K562 (cell line): Measurements from ENCODE around the gene MRPL38. TPM values are rescaled to one million over a fixed set of nuclear protein-coding genes. Genes with fewer than 3 reads are reported as not detected.

Source experiments
- CREM ChIP-seq: IDR thresholded peaks from 2 replicates; pipeline ENCODE4 v1.6.1; 2014; ENCODE audit warnings: antibody characterized with exemption, low read depth
- CTCF ChIP-seq, 3 experiments: IDR thresholded peaks in 2 of 3; conservative IDR thresholded peaks in 1 of 3; 2 replicates each; pipeline ENCODE4 v1.5.1; 2011 to 2012; ENCODE audit warnings: low read length in 3 of 3, mild to moderate bottlenecking in 3 of 3, control low read depth in 2 of 3, improper control_type of control experiment in 1 of 3, inconsistent platforms in 1 of 3, low read depth in 1 of 3, mixed read lengths in 1 of 3, moderate library complexity in 1 of 3; ENCODE audit not compliant: insufficient read depth in 2 of 3
- DPF2 ChIP-seq: fragments of 450-650 bp; IDR thresholded peaks from 2 replicates; pipeline ENCODE4 v1.6.1; 2016
- FOXK1 ChIP-seq: sonication (generic); formaldehyde crosslinking; IDR thresholded peaks from 2 replicates; pipeline ENCODE4 v1.8.0; 2022; ENCODE audit warnings: missing genetic modification reagents, mild to moderate bottlenecking, borderline replicate concordance
- IRF9 ChIP-seq: fragments of 450-650 bp; IDR thresholded peaks from 2 replicates; pipeline ENCODE4 v1.6.1; 2016; ENCODE audit warnings: missing biosample characterization, missing genetic modification characterization
- KLF13 ChIP-seq: fragments of 450-650 bp; IDR thresholded peaks from 2 replicates; pipeline ENCODE4 v1.6.1; 2016; ENCODE audit warnings: missing genetic modification characterization, low read depth, mild to moderate bottlenecking, missing compliant biosample characterization, moderate library complexity, borderline replicate concordance
- L3MBTL2 ChIP-seq: fragments of 450-650 bp; IDR thresholded peaks from 2 replicates; pipeline ENCODE4 v1.6.1; 2016; ENCODE audit warnings: mild to moderate bottlenecking, moderate library complexity
- MITF ChIP-seq: IDR thresholded peaks from 2 replicates; pipeline ENCODE4 v1.6.1; 2014; ENCODE audit warnings: antibody characterized with exemption
- NR2C2 ChIP-seq, 2 experiments: fragments of 200-800 bp in 1 of 2; sonication (Bioruptor generic) in 1 of 2; sonication (generic) in 1 of 2; formaldehyde crosslinking in 1 of 2; IDR thresholded peaks; 2 replicates each; pipeline versions ENCODE4 v1.6.1 to v1.8.0; 2016 to 2022; ENCODE audit warnings: mild to moderate bottlenecking in 1 of 2, missing compliant biosample characterization in 1 of 2, missing genetic modification characterization in 1 of 2, missing genetic modification reagents in 1 of 2
- PURB ChIP-seq: sonication (generic); formaldehyde crosslinking; IDR thresholded peaks from 2 replicates; pipeline ENCODE4 v1.9.0; 2021; ENCODE audit warnings: low read depth, mild to moderate bottlenecking, missing genetic modification reagents
- RAD21 ChIP-seq, 2 experiments: fragments of 250-450 bp in 1 of 2; fragments of 450-650 bp in 1 of 2; sonication (Bioruptor Pico) in 1 of 2; formaldehyde crosslinking in 1 of 2; IDR thresholded peaks in 1 of 2; conservative IDR thresholded peaks in 1 of 2; 2 replicates each; pipeline versions ENCODE4 v1.4.0 to v1.8.0; 2020 to 2022; ENCODE audit warnings: mild to moderate bottlenecking in 2 of 2, moderate library complexity in 1 of 2
- RBM17 ChIP-seq: fragments of 200-400 bp; formaldehyde crosslinking; IDR thresholded peaks from 2 replicates; pipeline ENCODE4 v1.6.1; 2017; ENCODE audit warnings: low read depth, mild to moderate bottlenecking, low read length, borderline replicate concordance
- RBM34 ChIP-seq: fragments of 200-400 bp; formaldehyde crosslinking; IDR thresholded peaks from 2 replicates; pipeline ENCODE4 v1.6.1; 2018; ENCODE audit warnings: low read length, borderline replicate concordance; ENCODE audit not compliant: insufficient read depth
- SMARCE1 ChIP-seq: fragments of 450-650 bp; IDR thresholded peaks from 2 replicates; pipeline ENCODE4 v1.7.1; 2016; ENCODE audit warnings: mild to moderate bottlenecking
- SUPT5H ChIP-seq: fragments of 450-650 bp; IDR thresholded peaks from 2 replicates; pipeline ENCODE4 v1.6.1; 2016
- ZBTB11 ChIP-seq, 3 experiments: fragments of 200-800 bp in 1 of 3; fragments of 250-450 bp in 1 of 3; fragments of 450-650 bp in 1 of 3; sonication (Bioruptor Pico) in 1 of 3; sonication (Bioruptor generic) in 1 of 3; formaldehyde crosslinking in 1 of 3; IDR thresholded peaks; 2 replicates each; pipeline versions ENCODE4 v1.6.1 to v1.8.0; 2016 to 2022; ENCODE audit warnings: mild to moderate bottlenecking in 2 of 3, missing genetic modification characterization in 2 of 3, missing compliant biosample characterization in 1 of 3, moderate library complexity in 1 of 3
- ZBTB9 ChIP-seq: fragments of 450-650 bp; formaldehyde crosslinking; IDR thresholded peaks from 2 replicates; pipeline ENCODE4 v1.4.0; 2020; ENCODE audit warnings: mild to moderate bottlenecking, moderate library complexity
- ZNF143 ChIP-seq: sonication (generic); formaldehyde crosslinking; IDR thresholded peaks from 2 replicates; pipeline ENCODE4 v1.9.0; 2022; ENCODE audit warnings: mild to moderate bottlenecking, missing genetic modification reagents
- ZNF24 ChIP-seq: fragments of 450-650 bp; IDR thresholded peaks from 2 replicates; pipeline ENCODE4 v1.6.1; 2016
- polyA plus RNA-seq, 8 experiments: library from polyadenylated mRNA; depleted of rRNA in 4 of 8; stranded (reverse) in 5 of 8; unstranded in 3 of 8; fragments of >200 nt; fragmentation: Nextera tagmentation in 2 of 8; fragmentation: Illumina TruSeq in 1 of 8; extraction: Ambion mirVana in 2 of 8; extraction: Trizol in 1 of 8; gene quantifications; 2 replicates each; pipeline versions ENCODE4 v1.2.1 to v1.2.3, GENCODE V29; 2011 to 2014; ENCODE audit warnings: inconsistent platforms in 1 of 8, missing spikeins in 1 of 8
- total RNA-seq, 7 experiments: library from RNA; depleted of rRNA in 6 of 7; stranded (reverse); fragments of >200 nt in 6 of 7; fragmentation: Illumina TruSeq in 2 of 7; extraction: Trizol in 2 of 7; gene quantifications; 2 replicates each; pipeline versions ENCODE4 v1.2.1 to v1.2.3, GENCODE V29; 2011 to 2021; ENCODE audit warnings: low replicate concordance in 1 of 7

The MRPL38 gene
- total and polyA plus RNA-seq, 9 of the 15 experiments (the other 6 are each of a cell fraction or from before 2014, with no cell fraction given) = 4.5 to 154 (median 48.5) TPM

GRCh38 chr17:75849724-75850123 lies 55.0 kb downstream of the MRPL38 start (continued):
- TF ChIP-seq FOXK1 (CRISPR knock-in tag) = no peak
- peak; percentile 81 for TF ChIP-seq CREM
- peak in 2 of 3 experiments; percentile 6 to 19; a peak in 2 of 6 replicates for TF ChIP-seq CTCF (IDR thresholded peaks at IDR 0.05 in 2 of 3, conservative IDR thresholded peaks at IDR 0.05 in 1 of 3; ENCODE audit: insufficient read depth in 2 of 3, low read depth in 1 of 3, low read length in 3 of 3)
- TF ChIP-seq DPF2 = 0 out of 2 replicates have a peak, but pooled peaks have one; percentile 51
- TF ChIP-seq SMARCE1 = no peak
- TF ChIP-seq KLF13 = no peak
- TF ChIP-seq IRF9 (tag) = no peak
- TF ChIP-seq L3MBTL2 = peak; percentile 24; the same call in 1 of the 2 replicates
- TF ChIP-seq ZBTB11 (CRISPR knock-in tag; IDR thresholded peaks at IDR 0.05) = 0 out of 6 replicates have a peak, but pooled peaks of 1 of the 3 experiments have one; percentile 6
- no peak for TF ChIP-seq NR2C2 (CRISPR knock-in tag; IDR thresholded peaks at IDR 0.05)
- no peak for TF ChIP-seq NR2C2 (tag; IDR thresholded peaks at IDR 0.05)
- TF ChIP-seq SUPT5H = 0 out of 2 replicates have a peak, but pooled peaks have one; percentile 39
- TF ChIP-seq ZBTB9 (CRISPR knock-in tag) = no peak
- no peak for TF ChIP-seq PURB (CRISPR knock-in tag)
- no peak for TF ChIP-seq MITF
- peak in 1 of 2 experiments; percentile 20; a peak in 1 of 4 replicates for TF ChIP-seq RAD21 (CRISPR knock-in tag; conservative IDR thresholded peaks at IDR 0.05 in 1 of 2, IDR thresholded peaks at IDR 0.05 in 1 of 2)
- no peak for TF ChIP-seq ZNF24
- TF ChIP-seq RBM34 = no peak
- no peak for TF ChIP-seq RBM17
- TF ChIP-seq ZNF143 (CRISPR knock-in tag) = no peak
